Gastroesophageal sphincter (tissue), 4 donors: ENCODE measurements around the gene FGFR3. TPM values are rescaled to one million over a fixed set of nuclear protein-coding genes. Genes with fewer than 3 reads are reported as not detected.

Experiments used
- ATAC-seq: fragments of 150-250 bp; one replicate; pipeline ENCODE4 v1.9.1; 2016; ENCODE audit warnings: mild to moderate bottlenecking, moderate library complexity
- H3K27ac ChIP-seq, 4 donors: fragments of 200-600 bp; sonication (generic) in 3 of 4; 1 replicate in 3 of 4; 2 replicates in 1 of 4; pipeline ENCODE4 v1.5.1; 2016 to 2019
- H3K27me3 ChIP-seq: fragments of 200-600 bp; sonication (generic); one replicate; pipeline ENCODE4 v1.5.1; 2019
- H3K36me3 ChIP-seq, 2 donors: fragments of 200-600 bp; sonication (generic); one replicate each; pipeline ENCODE4 v1.5.1; 2019; ENCODE audit warnings: control low read depth in 1 of 2
- H3K4me1 ChIP-seq, 3 donors: fragments of 200-600 bp; sonication (generic); 1 replicate in 2 of 3; 2 replicates in 1 of 3; pipeline ENCODE4 v1.5.1; 2016 to 2019; ENCODE audit warnings: control low read depth in 2 of 3
- H3K4me3 ChIP-seq, 2 donors: fragments of 200-600 bp; sonication (generic); one replicate each; pipeline ENCODE4 v1.5.1; 2019; ENCODE audit warnings: mild to moderate bottlenecking in 1 of 2, moderate library complexity in 1 of 2
- H3K9me3 ChIP-seq, 3 donors: fragments of 200-600 bp; sonication (generic); one replicate each; pipeline ENCODE4 v1.5.1; 2017 to 2019; ENCODE audit warnings: control low read depth in 2 of 3
- CTCF ChIP-seq, 4 experiments: fragments of 200-600 bp in 2 of 4; fragments of 450-650 bp in 2 of 4; sonication (generic) in 1 of 4; IDR thresholded peaks; one replicate each; pipeline ENCODE4 v1.5.1; 2017 to 2019; ENCODE audit warnings: antibody characterized with exemption in 4 of 4, mild to moderate bottlenecking in 2 of 4, moderate library complexity in 2 of 4
- EP300 ChIP-seq: sonication (generic); formaldehyde crosslinking; IDR thresholded peaks from one replicate; pipeline ENCODE4 v1.6.1; 2017; ENCODE audit warnings: antibody characterized with exemption, mild to moderate bottlenecking
- POLR2A ChIP-seq, 2 donors: fragments of 450-650 bp; IDR thresholded peaks; one replicate each; pipeline ENCODE4 v1.6.1; 2017; ENCODE audit warnings: antibody characterized with exemption in 2 of 2, mild to moderate bottlenecking in 2 of 2, moderate library complexity in 1 of 2
- POLR2AphosphoS5 ChIP-seq: sonication (generic); formaldehyde crosslinking; IDR thresholded peaks from one replicate; pipeline ENCODE4 v1.6.1; 2017; ENCODE audit warnings: antibody characterized with exemption
- WGBS, 2 donors: methylation state at CpG; one replicate each; pipeline ENCODE4 v1.1.5; 2018; ENCODE audit warnings: low coverage in 1 of 2; 5-methylcytosine and 5-hydroxymethylcytosine counted together
- total RNA-seq, 4 donors: library from RNA; depleted of rRNA; stranded (reverse); fragments of >200 nt; gene quantifications; one replicate each; pipeline ENCODE4 v1.1.0, GENCODE V29; 2016

Gene FGFR3
- total RNA-seq, 4 donors from 2014 or later = 1.4 to 17.7 (median 1.8) TPM

GRCh38 chr4:1746265-1746691, 46.8 kb upstream of the FGFR3 start:
- no peak overlapping the region for H3K4me3 ChIP-seq
- peaks cover 0 to 29% of the 10 kb centered on the region in 2 donors for H3K36me3 ChIP-seq
- ATAC-seq = peak; percentile 69
- H3K9me3 ChIP-seq = peaks cover 0 to 7% (median 0%) of the 10 kb centered on the region in 3 donors
- peaks cover 44% of the 10 kb centered on the region for H3K27me3 ChIP-seq
- H3K4me1 ChIP-seq = peaks cover 0 to 11% (median 4%) of the 10 kb centered on the region in 3 donors
- no peak overlapping the region for H3K27ac ChIP-seq
- no CpG with 5 or more reads among the region's 17 CpGs for WGBS, 2 donors
- TF ChIP-seq POLR2AphosphoS5 (no peak), CTCF (IDR thresholded peaks at IDR 0.05) (peak in 3 of 4 experiments; percentile 57 to 85 (median 80)), POLR2A (IDR thresholded peaks at IDR 0.05) (no peak)

GRCh38 chr4:1746919-1747602, 46.0 kb upstream of the FGFR3 start:
- no peak for ATAC-seq
- no peak for TF ChIP-seq EP300
- TF ChIP-seq POLR2AphosphoS5 = no peak
- no peak for TF ChIP-seq POLR2A (IDR thresholded peaks at IDR 0.05)
- TF ChIP-seq CTCF (IDR thresholded peaks at IDR 0.05) = no peak
- Histone ChIP-seq H3K9me3 (peaks cover 0 to 7% (median 0%) of the 10 kb centered on the region in 3 donors), H3K27me3 (peaks cover 45% of the 10 kb centered on the region), H3K4me3 (no peak overlapping the region), H3K36me3 (peaks cover 0 to 22% of the 10 kb centered on the region in 2 donors), H3K4me1 (peaks cover 0 to 11% (median 4%) of the 10 kb centered on the region in 3 donors), H3K27ac (no peak overlapping the region)
- WGBS, 2 donors = 80% methylated on average over 2 of the region's 33 CpGs; no CpG with 5 or more reads in 1 of the 2 donors

- WGBS, 2 donors = no CpG with 5 or more reads among the region's 16 CpGs
- Histone ChIP-seq H3K4me3 (no peak overlapping the region), H3K36me3 (peaks cover 0 to 16% of the 10 kb centered on the region in 2 donors), H3K27me3 (peaks cover 45% of the 10 kb centered on the region), H3K4me1 (peaks cover 0 to 16% (median 4%) of the 10 kb centered on the region in 3 donors), H3K27ac (no peak overlapping the region), H3K9me3 (peaks cover 0 to 7% (median 0%) of the 10 kb centered on the region in 3 donors)
- no peak for ATAC-seq
- no peak for TF ChIP-seq POLR2AphosphoS5
- TF ChIP-seq EP300 = no peak
- TF ChIP-seq CTCF (IDR thresholded peaks at IDR 0.05) = no peak
- no peak for TF ChIP-seq POLR2A (IDR thresholded peaks at IDR 0.05)
Measured at GRCh38 chr4:1747603-1747967, 45.5 kb upstream of the FGFR3 start.

DNA sequence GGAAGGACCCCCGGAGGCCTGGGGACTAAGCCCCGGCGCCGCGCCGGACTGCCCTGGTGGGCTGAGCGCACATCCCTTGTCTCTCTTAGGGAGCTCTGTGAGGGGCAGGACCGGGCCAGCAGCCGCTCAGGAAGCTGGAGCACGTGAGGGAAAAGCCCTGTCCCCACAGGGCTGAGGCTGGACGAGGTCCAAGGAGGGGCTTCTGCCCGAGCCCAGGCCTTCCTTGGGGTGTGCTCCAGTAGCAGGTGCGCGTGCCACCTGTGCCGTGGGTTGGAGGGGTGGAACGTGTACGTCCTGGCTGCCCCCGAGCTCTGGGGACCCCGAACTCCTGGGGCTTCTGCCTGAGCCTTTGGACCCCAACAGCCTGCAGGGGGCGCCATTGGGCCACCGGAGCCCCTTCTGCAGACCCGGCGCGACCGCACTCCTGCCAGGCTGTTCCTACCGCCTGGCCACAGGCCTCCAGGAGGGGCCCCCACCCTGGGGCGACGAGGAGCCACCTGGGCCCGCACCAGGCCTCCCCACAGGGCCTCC, 44.6 kb upstream of the FGFR3 start:
- Histone ChIP-seq H3K27ac (no peak overlapping the region), H3K4me1 (peaks cover 0 to 20% (median 4%) of the 10 kb centered on the region in 3 donors), H3K9me3 (peaks cover 0 to 7% (median 0%) of the 10 kb centered on the region in 3 donors), H3K27me3 (peaks cover 45% of the 10 kb centered on the region), H3K4me3 (no peak overlapping the region), H3K36me3 (peaks cover 0 to 14% of the 10 kb centered on the region in 2 donors)
- no peak for TF ChIP-seq EP300
- TF ChIP-seq CTCF (IDR thresholded peaks at IDR 0.05) = peak in 3 of 4 experiments; percentile 43 to 75 (median 60)
- 0% methylated on average over 6 of the region's 29 CpGs; no CpG with 5 or more reads in 1 of the 2 donors for WGBS, 2 donors
- no peak for ATAC-seq

GRCh38 chr4:1749370-1749769, 43.7 kb upstream of the FGFR3 start:
- Histone ChIP-seq H3K27me3 (peaks cover 45% of the 10 kb centered on the region), H3K9me3 (peaks cover 0 to 7% (median 0%) of the 10 kb centered on the region in 3 donors), H3K4me3 (no peak overlapping the region), H3K36me3 (peaks cover 0 to 9% of the 10 kb centered on the region in 2 donors), H3K4me1 (peaks cover 0 to 20% (median 4%) of the 10 kb centered on the region in 3 donors), H3K27ac (no peak overlapping the region)
- no peak for ATAC-seq
- WGBS, 2 donors = no CpG with 5 or more reads among the region's 3 CpGs
- TF ChIP-seq POLR2A (IDR thresholded peaks at IDR 0.05) = no peak
- TF ChIP-seq CTCF (IDR thresholded peaks at IDR 0.05) = no peak
- TF ChIP-seq EP300 = no peak
- no peak for TF ChIP-seq POLR2AphosphoS5
